ENCODE measurements around the gene PPP1R15A.
"Not testable (repeated sequence)": the region's sequence is repeated elsewhere in the genome, so short reads cannot be mapped to it uniquely, and the experiment has no call there.

PPP1R15A gene

GRCh38 chr19:48879696-48880095 is 7.5 kb downstream of the PPP1R15A start:
- H3K36me3 ChIP-seq (ENCODE audit: control insufficient read depth, insufficient read depth, low read length); H3K9me3 ChIP-seq (ENCODE audit: control insufficient read depth, insufficient read depth, low read length); H3K4me3 ChIP-seq (ENCODE audit: low read length); DNase-seq (ENCODE audit: low read depth, low spot score); H3K4me1 ChIP-seq (ENCODE audit: control insufficient read depth, insufficient read depth, low read length); H3K27ac ChIP-seq (ENCODE audit: low read length); H3K27me3 ChIP-seq (ENCODE audit: control insufficient read depth, insufficient read depth, low read length): not testable (repeated sequence)
- WGBS (ENCODE audit: insufficient coverage, insufficient read length), result no CpG with 5 or more reads among the region's 9 CpGs

- Histone ChIP-seq H3K4me3 (ENCODE audit: low read length) (no peak overlapping the region), H3K9me3 (ENCODE audit: control insufficient read depth, insufficient read depth, low read length) (no peaks in the 10 kb centered on the region), H3K27ac (ENCODE audit: low read length) (no peak overlapping the region), H3K27me3 (ENCODE audit: control insufficient read depth, insufficient read depth, low read length) (no peaks in the 10 kb centered on the region), H3K36me3 (ENCODE audit: control insufficient read depth, insufficient read depth, low read length) (no peaks in the 10 kb centered on the region), H3K4me1 (ENCODE audit: control insufficient read depth, insufficient read depth, low read length) (no peaks in the 10 kb centered on the region)
- DNase-seq (ENCODE audit: low read depth, low spot score), result no peak
- WGBS (ENCODE audit: insufficient coverage, insufficient read length), result no CpG with 5 or more reads among the region's 30 CpGs
These were observed 9.8 kb downstream of the PPP1R15A start for GRCh38 chr19:48881741-48882657.

- no CpG with 5 or more reads among the region's 7 CpGs for WGBS (ENCODE audit: insufficient coverage, insufficient read length)
- Histone ChIP-seq H3K4me3 (ENCODE audit: low read length) (no peak overlapping the region), H3K9me3 (ENCODE audit: control insufficient read depth, insufficient read depth, low read length) (no peaks in the 10 kb centered on the region), H3K27ac (ENCODE audit: low read length) (no peak overlapping the region), H3K36me3 (ENCODE audit: control insufficient read depth, insufficient read depth, low read length) (no peaks in the 10 kb centered on the region), H3K27me3 (ENCODE audit: control insufficient read depth, insufficient read depth, low read length) (no peaks in the 10 kb centered on the region), H3K4me1 (ENCODE audit: control insufficient read depth, insufficient read depth, low read length) (peaks cover 2% of the 10 kb centered on the region)
- DNase-seq (ENCODE audit: low read depth, low spot score), result no peak
These were observed 11.5 kb downstream of the PPP1R15A start for GRCh38 chr19:48883726-48884125.

- no CpG with 5 or more reads among the region's 21 CpGs for WGBS (ENCODE audit: insufficient coverage, insufficient read length)
- Histone ChIP-seq H3K4me1 (ENCODE audit: control insufficient read depth, insufficient read depth, low read length) (peaks cover 2% of the 10 kb centered on the region), H3K27ac (ENCODE audit: low read length) (no peak overlapping the region), H3K36me3 (ENCODE audit: control insufficient read depth, insufficient read depth, low read length) (no peaks in the 10 kb centered on the region), H3K27me3 (ENCODE audit: control insufficient read depth, insufficient read depth, low read length) (no peaks in the 10 kb centered on the region), H3K9me3 (ENCODE audit: control insufficient read depth, insufficient read depth, low read length) (no peaks in the 10 kb centered on the region), H3K4me3 (ENCODE audit: low read length) (no peak overlapping the region)
- DNase-seq (ENCODE audit: low read depth, low spot score), result no peak
These were observed 15.8 kb downstream of the PPP1R15A start for GRCh38 chr19:48887861-48888612.

GRCh38 chr19:48889496-48889895 is 17.3 kb downstream of the PPP1R15A start:
- not testable (repeated sequence) for H3K36me3 ChIP-seq (ENCODE audit: control insufficient read depth, insufficient read depth, low read length); H3K27me3 ChIP-seq (ENCODE audit: control insufficient read depth, insufficient read depth, low read length); H3K27ac ChIP-seq (ENCODE audit: low read length); DNase-seq (ENCODE audit: low read depth, low spot score); H3K9me3 ChIP-seq (ENCODE audit: control insufficient read depth, insufficient read depth, low read length); H3K4me3 ChIP-seq (ENCODE audit: low read length); H3K4me1 ChIP-seq (ENCODE audit: control insufficient read depth, insufficient read depth, low read length)
- no CpG with 5 or more reads among the region's 3 CpGs for WGBS (ENCODE audit: insufficient coverage, insufficient read length)

- Histone ChIP-seq H3K27me3 (ENCODE audit: control insufficient read depth, insufficient read depth, low read length) (no peaks in the 10 kb centered on the region), H3K36me3 (ENCODE audit: control insufficient read depth, insufficient read depth, low read length) (no peaks in the 10 kb centered on the region), H3K27ac (ENCODE audit: low read length) (no peak overlapping the region), H3K4me1 (ENCODE audit: control insufficient read depth, insufficient read depth, low read length) (peaks cover 2% of the 10 kb centered on the region), H3K4me3 (ENCODE audit: low read length) (no peak overlapping the region), H3K9me3 (ENCODE audit: control insufficient read depth, insufficient read depth, low read length) (no peaks in the 10 kb centered on the region)
- WGBS (ENCODE audit: insufficient coverage, insufficient read length), result no CpG with 5 or more reads among the region's 4 CpGs
- no peak for DNase-seq (ENCODE audit: low read depth, low spot score)
These were observed 18.3 kb downstream of the PPP1R15A start for GRCh38 chr19:48890551-48890950.

- Histone ChIP-seq H3K4me3 (ENCODE audit: low read length) (no peak overlapping the region), H3K9me3 (ENCODE audit: control insufficient read depth, insufficient read depth, low read length) (no peaks in the 10 kb centered on the region)
- no CpG with 5 or more reads among the region's 21 CpGs for WGBS (ENCODE audit: insufficient coverage, insufficient read length)
These were observed 23.0 kb downstream of the PPP1R15A start for GRCh38 chr19:48895226-48895625.

GRCh38 chr19:48896191-48896720 is 24.0 kb downstream of the PPP1R15A start:
- Histone ChIP-seq H3K27me3 (ENCODE audit: control insufficient read depth, insufficient read depth, low read length) (no peaks in the 10 kb centered on the region), H3K4me1 (ENCODE audit: control insufficient read depth, insufficient read depth, low read length) (peaks cover 1% of the 10 kb centered on the region; the same call in 1 of the 2 replicates), H3K36me3 (ENCODE audit: control insufficient read depth, insufficient read depth, low read length) (no peaks in the 10 kb centered on the region), H3K4me3 (ENCODE audit: low read length) (peak overlapping the region; percentile 6; the same call in 1 of the 2 replicates), H3K9me3 (ENCODE audit: control insufficient read depth, insufficient read depth, low read length) (no peaks in the 10 kb centered on the region), H3K27ac (ENCODE audit: low read length) (no peak overlapping the region)
- no peak for DNase-seq (ENCODE audit: low read depth, low spot score)
- WGBS (ENCODE audit: insufficient coverage, insufficient read length), result no CpG with 5 or more reads among the region's 25 CpGs

More at GRCh38 chr19:48895226-48895625, 23.0 kb downstream of the PPP1R15A start:
- H3K27ac ChIP-seq (ENCODE audit: low read length), result no peak overlapping the region
- no peak for DNase-seq (ENCODE audit: low read depth, low spot score)
- no peaks in the 10 kb centered on the region for H3K27me3 ChIP-seq (ENCODE audit: control insufficient read depth, insufficient read depth, low read length)
- no peaks in the 10 kb centered on the region for H3K36me3 ChIP-seq (ENCODE audit: control insufficient read depth, insufficient read depth, low read length)
- H3K4me1 ChIP-seq (ENCODE audit: control insufficient read depth, insufficient read depth, low read length), result peaks cover 1% of the 10 kb centered on the region; the same call in 1 of the 2 replicates

- no peaks in the 10 kb centered on the region for H3K36me3 ChIP-seq (ENCODE audit: control insufficient read depth, insufficient read depth, low read length)
- H3K4me1 ChIP-seq (ENCODE audit: control insufficient read depth, insufficient read depth, low read length), result peaks cover 1% of the 10 kb centered on the region; the same call in 1 of the 2 replicates
- H3K9me3 ChIP-seq (ENCODE audit: control insufficient read depth, insufficient read depth, low read length), result no peaks in the 10 kb centered on the region
- DNase-seq (ENCODE audit: low read depth, low spot score), result no peak
- no peak overlapping the region for H3K4me3 ChIP-seq (ENCODE audit: low read length)
- no peaks in the 10 kb centered on the region for H3K27me3 ChIP-seq (ENCODE audit: control insufficient read depth, insufficient read depth, low read length)
- no peak overlapping the region for H3K27ac ChIP-seq (ENCODE audit: low read length)
- WGBS (ENCODE audit: insufficient coverage, insufficient read length), result no CpG with 5 or more reads among the region's 5 CpGs
These were observed 25.0 kb downstream of the PPP1R15A start for GRCh38 chr19:48897181-48897580.

GRCh38 chr19:48899386-48899749 is 27.1 kb downstream of the PPP1R15A start:
- not testable (repeated sequence) for H3K27ac ChIP-seq (ENCODE audit: low read length); H3K27me3 ChIP-seq (ENCODE audit: control insufficient read depth, insufficient read depth, low read length); H3K4me1 ChIP-seq (ENCODE audit: control insufficient read depth, insufficient read depth, low read length); H3K36me3 ChIP-seq (ENCODE audit: control insufficient read depth, insufficient read depth, low read length); H3K9me3 ChIP-seq (ENCODE audit: control insufficient read depth, insufficient read depth, low read length); H3K4me3 ChIP-seq (ENCODE audit: low read length); DNase-seq (ENCODE audit: low read depth, low spot score)
- WGBS (ENCODE audit: insufficient coverage, insufficient read length), result no CpG with 5 or more reads among the region's 11 CpGs
